HG03469 (cell line): ENCODE results near the gene TADA2A.
"Not testable (repeated sequence)": the region's sequence is repeated elsewhere in the genome, so short reads cannot be mapped to it uniquely, and the experiment has no call there.

ENCODE experiments used
- ATAC-seq: cut with Tn5 transposase; IDR thresholded peaks from one replicate; pipeline ENCODE4 v1.9.1; 2021; ENCODE audit warnings: mild to moderate bottlenecking, moderate library complexity, moderate number of reproducible peaks; ENCODE audit not compliant: unreplicated experiment

TADA2A gene

GRCh38 chr17:37399265-37399803 is 7.4 kb upstream of the TADA2A start:
- ATAC-seq: no peak

GRCh38 chr17:37400505-37400904 is 6.2 kb upstream of the TADA2A start:
- ATAC-seq: no peak

- ATAC-seq: not testable (repeated sequence)
Observed at GRCh38 chr17:37405522-37405921, 1.2 kb upstream of the TADA2A start.

GRCh38 chr17:37405955-37406634 is 591 bp upstream of the TADA2A start:
- no peak for ATAC-seq

GRCh38 chr17:37408145-37408479 is 1.4 kb downstream of the TADA2A start:
- not testable (repeated sequence) for ATAC-seq

GRCh38 chr17:37410357-37410756 is 3.7 kb downstream of the TADA2A start:
- no peak for ATAC-seq

GRCh38 chr17:37413875-37414519 is 7.3 kb downstream of the TADA2A start:
- no peak for ATAC-seq

- no peak for ATAC-seq
Observed at GRCh38 chr17:37417852-37418251, 11.2 kb downstream of the TADA2A start.

- no peak for ATAC-seq
Observed at GRCh38 chr17:37422971-37423625, 16.4 kb downstream of the TADA2A start.

- no peak for ATAC-seq
Observed at GRCh38 chr17:37425268-37425667, 18.6 kb downstream of the TADA2A start.

GRCh38 chr17:37429039-37429438 is 22.4 kb downstream of the TADA2A start:
- ATAC-seq: no peak

GRCh38 chr17:37429453-37429852 is 22.8 kb downstream of the TADA2A start:
- ATAC-seq: no peak

- no peak for ATAC-seq
Observed at GRCh38 chr17:37430051-37430627, 23.5 kb downstream of the TADA2A start.

- no peak for ATAC-seq
Observed at GRCh38 chr17:37432671-37433070, 26.0 kb downstream of the TADA2A start.

GRCh38 chr17:37438141-37438540 is 31.5 kb downstream of the TADA2A start:
- ATAC-seq: no peak

GRCh38 chr17:37440424-37440823 is 33.7 kb downstream of the TADA2A start:
- ATAC-seq: no peak

GRCh38 chr17:37441369-37442014 is 34.8 kb downstream of the TADA2A start:
- not testable (repeated sequence) for ATAC-seq

GRCh38 chr17:37446027-37446426 is 39.3 kb downstream of the TADA2A start:
- ATAC-seq: no peak

- no peak for ATAC-seq
Observed at GRCh38 chr17:37447641-37448040, 41.0 kb downstream of the TADA2A start.

- ATAC-seq: no peak
Observed at GRCh38 chr17:37450112-37450511, 43.4 kb downstream of the TADA2A start.

GRCh38 chr17:37457801-37458200 is 51.1 kb downstream of the TADA2A start:
- not testable (repeated sequence) for ATAC-seq
